IPS-18c (cell line): ENCODE measurements around the gene MRTFA.
"Not testable (repeated sequence)": the region's sequence is repeated elsewhere in the genome, so short reads cannot be mapped to it uniquely, and the experiment has no call there.

Experiments used
- H3K4me3 ChIP-seq: 2 replicates; pipeline ENCODE4 v1.7.0; 2013; ENCODE audit warnings: low read depth, mild to moderate bottlenecking, low read length, moderate library complexity; ENCODE audit not compliant: insufficient read depth
- H3K9me3 ChIP-seq: one replicate; pipeline ENCODE4 v1.6.1; 2013; ENCODE audit warnings: mild to moderate bottlenecking, low read length, moderate library complexity; ENCODE audit not compliant: control insufficient read depth, insufficient read depth

MRTFA gene

DNA sequence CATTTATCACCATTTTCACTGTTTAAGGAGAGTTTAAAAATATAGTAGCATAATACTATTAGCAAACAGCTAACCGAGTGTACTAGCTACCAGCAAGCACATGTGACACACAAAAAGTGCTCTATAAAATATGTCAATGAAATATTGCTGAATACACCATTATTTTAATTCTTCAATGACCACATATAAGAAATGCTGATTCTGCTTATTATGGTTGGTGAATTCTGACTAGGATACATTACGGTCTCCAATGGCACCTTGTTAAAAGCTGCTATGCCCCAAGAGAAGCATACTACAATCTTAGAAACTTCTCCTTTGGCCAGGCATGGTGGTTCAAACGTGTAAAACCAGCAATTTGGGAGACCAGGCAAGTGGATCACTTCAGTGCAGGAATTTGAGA is 129.8 kb downstream of the MRTFA start:
- Histone ChIP-seq H3K9me3 (no peaks in the 10 kb centered on the region), H3K4me3 (no peak overlapping the region)

DNA sequence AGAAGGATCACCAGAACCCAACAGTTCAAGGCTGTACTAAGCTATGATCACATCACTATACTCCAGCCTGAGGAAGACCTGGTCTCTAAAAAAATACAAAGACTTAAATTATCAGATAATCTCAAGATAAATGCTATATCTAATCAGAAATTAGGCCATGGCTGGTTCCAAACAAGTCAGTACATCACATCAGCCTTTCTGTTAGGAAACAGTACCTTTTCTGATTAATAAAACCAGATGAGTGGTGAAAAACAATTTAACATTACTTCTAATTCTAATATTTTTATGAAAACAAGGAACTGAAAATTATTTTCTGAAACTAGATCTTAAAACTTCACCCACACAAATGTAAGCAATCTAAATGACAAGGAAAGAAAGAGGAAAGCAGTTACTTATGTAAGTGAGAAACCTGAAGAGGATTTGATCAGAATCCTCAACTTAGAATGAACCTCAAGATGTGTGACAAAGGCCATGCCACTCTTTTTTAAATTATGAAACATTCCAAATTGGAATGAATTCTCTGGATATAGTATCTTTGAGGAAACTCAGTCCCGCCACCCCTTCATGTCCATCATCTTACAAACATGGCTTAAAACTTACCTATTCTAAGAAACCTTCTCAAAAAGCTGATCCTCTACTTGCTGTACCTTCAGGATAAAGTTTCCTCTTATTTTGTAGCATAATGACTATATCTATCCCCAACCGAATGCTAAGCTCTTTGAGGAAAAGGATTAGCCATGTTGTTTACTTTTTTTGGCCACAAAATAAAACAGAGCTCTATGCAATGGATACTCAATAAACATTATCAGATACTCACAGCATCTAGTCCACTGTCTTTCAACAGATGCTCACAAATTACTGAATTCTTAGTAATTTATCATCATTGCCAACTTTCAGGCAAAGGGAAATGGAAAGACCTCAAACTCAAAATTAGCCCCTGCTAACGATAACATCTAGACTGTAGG is 132.0 kb downstream of the MRTFA start:
- Histone ChIP-seq H3K9me3 (no peaks in the 10 kb centered on the region), H3K4me3 (no peak overlapping the region)

DNA sequence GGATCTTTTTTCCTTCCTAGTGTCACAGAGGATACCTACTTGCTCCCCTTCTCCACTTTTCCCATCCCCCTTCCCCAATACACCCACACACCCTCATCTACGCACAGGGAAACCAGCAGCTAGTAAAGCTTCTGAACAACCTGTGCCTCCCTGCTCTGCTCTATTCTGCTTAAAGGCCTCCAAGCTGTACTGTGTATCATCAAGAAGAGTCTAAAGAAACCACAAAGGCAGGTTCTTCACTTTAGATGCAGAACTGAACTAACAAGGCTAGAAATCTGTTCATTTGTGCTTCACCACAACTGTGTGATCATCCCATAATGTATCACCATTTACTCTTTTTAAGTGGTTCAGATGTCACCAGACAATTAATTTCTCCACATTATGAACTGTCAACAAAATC is 133.6 kb downstream of the MRTFA start:
- Histone ChIP-seq H3K9me3 (no peaks in the 10 kb centered on the region), H3K4me3 (no peak overlapping the region)

DNA sequence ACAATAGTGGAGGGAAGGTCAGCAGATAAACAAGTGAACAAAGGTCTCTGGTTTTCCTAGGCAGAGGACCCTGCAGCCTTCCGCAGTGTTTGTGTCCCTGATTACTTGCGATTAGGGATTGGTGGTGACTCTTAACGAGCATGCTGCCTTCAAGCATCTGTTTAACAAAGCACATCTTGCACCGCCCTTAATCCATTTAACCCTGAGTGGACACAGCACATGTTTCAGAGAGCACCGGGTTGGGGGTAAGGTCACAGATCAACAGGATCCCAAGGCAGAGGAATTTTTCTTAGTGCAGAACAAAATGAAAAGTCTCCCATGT is 136.1 kb downstream of the MRTFA start:
- H3K4me3 ChIP-seq, H3K9me3 ChIP-seq: not testable (repeated sequence)

DNA sequence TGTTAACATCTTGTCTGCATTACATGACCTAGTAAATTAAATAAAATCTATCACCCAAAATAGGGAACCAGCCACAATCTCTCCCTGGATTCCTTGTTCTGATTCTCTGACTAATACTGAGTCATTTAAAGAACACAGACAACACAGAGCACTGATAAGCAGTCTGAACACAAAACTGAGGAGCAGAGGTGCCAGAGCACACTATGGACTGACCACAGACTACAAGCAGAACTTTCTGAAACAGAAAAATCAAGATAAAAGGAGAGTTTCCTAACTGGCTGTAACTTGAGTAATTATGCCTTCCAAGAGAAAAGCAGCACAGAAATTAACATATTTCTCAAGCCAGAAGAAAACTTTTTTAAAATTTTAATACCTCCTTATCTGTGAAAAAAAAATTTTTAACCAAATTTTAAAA is 137.3 kb downstream of the MRTFA start:
- H3K9me3 ChIP-seq = no peaks in the 10 kb centered on the region
- no peak overlapping the region for H3K4me3 ChIP-seq

DNA sequence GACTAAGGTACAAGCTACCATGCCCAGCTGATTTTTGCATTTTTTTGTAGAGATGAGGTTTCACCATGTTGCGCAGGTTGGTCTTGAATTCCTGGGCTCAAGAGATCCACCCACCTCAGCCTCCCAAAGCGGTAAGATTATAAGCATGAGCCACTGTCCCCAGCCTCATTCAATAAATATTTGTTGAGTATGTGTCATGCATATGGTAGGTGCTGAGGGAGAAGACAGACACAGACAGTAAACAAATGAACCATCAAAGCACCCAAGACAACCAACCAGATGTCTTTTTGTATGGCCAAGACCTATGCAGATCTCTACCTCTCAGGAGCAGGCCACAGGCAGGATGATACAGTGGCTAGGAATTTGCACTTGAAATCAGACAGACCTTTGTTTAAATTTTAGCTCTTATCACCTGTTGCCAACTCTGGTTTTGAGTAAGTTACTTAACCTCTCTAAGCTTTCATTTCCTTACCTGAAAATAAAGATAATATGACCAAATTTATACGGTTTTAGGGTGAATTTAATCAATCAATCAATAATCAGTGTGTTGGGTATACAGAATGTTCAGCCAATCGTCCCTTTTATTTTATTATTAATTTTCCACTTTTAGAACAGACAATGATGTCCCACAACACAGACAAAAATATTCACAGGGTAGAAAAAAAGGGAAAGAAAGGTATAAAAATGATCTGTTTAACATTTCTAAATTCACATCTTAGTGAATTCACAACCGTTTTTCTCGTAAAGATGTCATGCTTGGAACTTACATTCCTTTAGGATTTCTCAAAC is 137.9 kb downstream of the MRTFA start:
- Histone ChIP-seq H3K9me3 (no peaks in the 10 kb centered on the region), H3K4me3 (no peak overlapping the region)

DNA sequence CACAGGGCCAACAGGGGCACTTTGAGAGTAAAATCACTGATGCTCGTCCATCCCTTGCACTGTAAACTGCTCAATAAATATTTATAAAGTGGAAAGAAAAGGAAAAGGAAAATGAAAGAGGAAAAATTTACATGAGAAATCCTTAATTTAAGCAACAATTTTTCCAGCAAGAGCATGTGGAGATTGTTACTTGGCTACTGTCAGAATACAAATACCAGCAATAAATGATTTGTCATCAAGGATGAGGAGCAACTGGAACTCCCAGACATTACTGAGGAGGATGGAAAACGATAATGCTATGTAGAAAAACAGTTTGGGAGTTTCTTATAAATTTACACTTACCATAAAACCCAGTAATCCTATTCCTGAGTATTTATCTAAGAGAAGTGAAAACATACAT is 143.1 kb downstream of the MRTFA start:
- no peak overlapping the region for H3K4me3 ChIP-seq
- no peaks in the 10 kb centered on the region for H3K9me3 ChIP-seq

DNA sequence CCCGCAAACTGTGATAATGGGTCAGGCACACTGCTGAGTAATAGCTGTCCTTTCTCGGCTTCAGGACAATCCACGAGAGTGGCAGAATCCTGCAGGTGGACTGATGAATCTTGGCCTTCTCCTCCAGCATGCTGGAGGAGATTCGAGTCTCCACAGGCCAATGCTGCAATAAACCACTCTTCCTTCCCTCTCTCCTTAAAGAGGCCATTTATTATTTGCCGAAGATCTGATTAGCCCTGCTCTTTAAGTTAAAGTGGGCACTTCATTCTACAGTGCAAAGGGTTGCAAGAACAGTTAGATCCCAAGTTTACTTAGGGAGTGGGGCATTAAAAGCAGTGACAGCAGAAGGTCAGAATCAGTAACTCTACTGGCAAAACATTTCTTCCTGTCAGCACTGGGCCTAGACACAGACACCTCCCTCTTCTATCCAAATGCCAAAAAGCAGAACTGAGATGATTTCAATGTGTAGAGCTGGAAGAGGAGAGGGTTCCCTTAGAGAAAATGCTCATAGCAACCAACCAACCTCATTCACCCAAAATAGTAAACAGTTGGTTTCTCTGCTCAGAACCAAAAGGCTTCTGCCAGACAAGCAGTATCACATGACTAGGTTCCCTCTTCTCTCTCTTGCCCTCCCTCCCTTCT is 144.4 kb downstream of the MRTFA start:
- no peaks in the 10 kb centered on the region for H3K9me3 ChIP-seq
- H3K4me3 ChIP-seq = no peak overlapping the region

DNA sequence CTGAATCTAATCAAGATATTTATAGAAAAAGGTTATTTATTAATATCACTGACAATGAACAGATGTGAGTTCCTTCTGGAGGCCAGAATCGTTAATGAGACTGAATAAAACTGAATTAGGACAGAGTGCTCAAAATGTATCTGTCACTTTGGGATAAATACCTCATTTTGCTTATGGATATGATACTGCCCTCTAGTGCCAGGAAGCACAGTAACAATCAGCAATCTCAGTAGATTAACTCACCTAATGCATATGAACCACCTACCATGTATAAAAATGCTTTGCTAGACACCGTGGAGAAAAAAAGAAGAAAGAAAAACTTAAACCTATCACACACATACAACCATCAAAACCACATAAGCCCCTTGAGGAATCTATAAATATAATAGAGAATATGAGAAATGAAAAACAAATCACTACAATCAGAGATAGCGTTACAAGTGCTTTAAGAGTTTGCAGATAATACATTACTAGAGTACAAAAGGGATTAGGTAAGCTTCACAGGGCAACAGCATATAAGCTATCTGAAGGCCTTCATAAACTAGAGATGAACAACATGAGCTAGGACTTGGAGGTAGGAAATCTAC is 148.8 kb downstream of the MRTFA start:
- Histone ChIP-seq H3K9me3 (peaks cover 2% of the 10 kb centered on the region), H3K4me3 (no peak overlapping the region)

DNA sequence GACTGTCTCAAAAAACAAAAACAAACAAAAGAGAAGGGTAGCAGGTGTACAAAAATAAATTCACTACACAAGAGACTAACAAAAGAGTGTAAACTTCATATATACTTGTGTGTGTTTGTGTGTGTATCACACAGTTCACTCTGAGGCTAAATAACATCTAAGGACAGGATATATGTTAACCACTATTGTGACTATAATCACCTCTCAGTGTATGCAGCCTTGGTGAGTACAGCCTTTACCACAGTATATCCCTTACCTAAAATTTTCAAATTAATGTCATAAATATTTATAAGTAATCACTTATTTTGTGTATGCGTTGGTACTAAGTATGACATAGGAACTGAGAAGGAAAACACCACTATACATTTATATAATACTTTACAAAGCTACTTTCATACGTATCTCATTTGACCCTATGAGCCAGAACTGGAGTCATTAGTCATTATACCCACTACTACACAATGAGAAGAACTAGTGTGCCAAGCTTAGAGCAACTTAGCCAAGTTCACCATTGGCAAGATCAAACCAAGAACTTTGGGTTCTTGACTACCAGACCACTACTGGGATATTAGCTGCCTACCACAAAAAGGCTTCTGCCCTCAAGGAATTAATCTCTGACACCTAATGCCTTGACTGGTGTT is 149.4 kb downstream of the MRTFA start:
- no peak overlapping the region for H3K4me3 ChIP-seq
- peaks cover 2% of the 10 kb centered on the region for H3K9me3 ChIP-seq

DNA sequence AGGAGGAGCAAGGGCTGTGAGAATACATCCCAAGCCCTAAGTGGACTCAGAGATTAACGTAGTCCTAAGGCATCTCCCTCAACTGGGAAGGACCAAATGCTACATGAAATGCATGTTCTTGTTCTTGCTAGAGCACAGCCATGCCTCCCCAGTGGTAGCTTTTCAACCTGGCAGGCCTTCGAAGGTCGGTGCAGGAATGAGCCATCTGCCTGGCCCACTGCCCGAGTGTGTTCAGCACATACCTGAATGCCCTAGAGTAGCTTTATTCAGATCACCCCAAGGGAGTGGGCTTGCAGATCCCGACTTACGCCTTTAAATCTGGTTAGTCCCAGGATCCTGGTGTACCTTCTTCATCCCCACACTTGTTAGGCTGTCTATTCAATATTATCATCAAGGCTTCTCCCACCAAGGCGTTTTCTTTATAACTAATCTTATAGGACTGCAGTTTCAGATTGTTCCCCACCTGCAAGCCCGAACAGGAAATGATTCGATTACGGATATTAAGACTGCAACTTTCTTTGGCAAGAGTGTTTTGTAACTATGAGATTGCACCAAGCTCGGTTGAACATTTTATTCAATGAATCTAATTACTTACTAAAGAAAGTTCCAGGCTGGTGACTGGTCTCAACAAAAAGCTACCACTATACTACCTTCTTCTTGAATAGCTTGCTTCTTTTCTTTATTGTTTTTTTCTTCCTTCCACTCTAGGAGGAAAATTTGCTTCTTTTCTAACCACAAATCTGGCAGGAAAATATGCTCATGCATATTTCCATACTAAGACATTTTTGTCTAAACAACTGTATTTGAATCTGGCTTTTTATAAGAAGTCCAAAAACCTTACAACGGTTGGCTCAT is 150.5 kb downstream of the MRTFA start:
- no peak overlapping the region for H3K4me3 ChIP-seq
- H3K9me3 ChIP-seq = peaks cover 2% of the 10 kb centered on the region

DNA sequence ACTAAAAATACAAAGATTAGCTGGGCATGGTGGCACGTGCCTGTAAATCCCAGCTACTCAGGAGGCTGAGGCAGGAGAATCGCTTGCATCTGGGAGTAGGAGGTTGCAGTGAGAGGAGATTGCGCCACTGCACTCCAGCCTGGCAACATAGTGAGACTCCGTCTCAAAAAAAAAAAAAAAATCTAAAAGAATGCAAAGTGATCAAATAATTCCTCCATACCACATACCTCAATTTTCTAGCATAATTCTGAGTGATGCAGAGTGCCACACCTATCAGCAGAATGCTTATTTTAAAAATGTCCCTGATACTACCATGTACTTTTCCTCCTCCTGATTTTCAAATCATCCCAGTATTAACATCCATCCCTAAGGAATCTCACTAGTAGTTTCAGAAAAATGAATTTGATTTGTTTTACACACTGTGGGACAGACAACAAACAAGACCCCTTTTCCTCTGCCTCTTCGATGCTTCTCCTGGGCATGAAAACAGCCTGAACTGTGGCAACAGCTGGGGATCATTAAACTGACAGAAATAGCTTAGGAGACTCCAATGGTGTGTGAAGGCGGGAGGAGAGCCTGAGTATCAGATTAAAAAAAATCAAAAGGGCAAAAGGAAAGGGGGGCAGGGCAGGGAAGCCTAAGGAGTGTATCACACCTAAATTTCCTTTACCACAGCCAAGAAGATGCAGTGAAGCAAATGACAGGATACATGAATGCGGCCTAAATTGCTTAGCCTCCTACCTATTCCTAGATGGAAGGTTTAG is 151.4 kb downstream of the MRTFA start:
- Histone ChIP-seq H3K4me3 (no peak overlapping the region), H3K9me3 (peaks cover 2% of the 10 kb centered on the region)

DNA sequence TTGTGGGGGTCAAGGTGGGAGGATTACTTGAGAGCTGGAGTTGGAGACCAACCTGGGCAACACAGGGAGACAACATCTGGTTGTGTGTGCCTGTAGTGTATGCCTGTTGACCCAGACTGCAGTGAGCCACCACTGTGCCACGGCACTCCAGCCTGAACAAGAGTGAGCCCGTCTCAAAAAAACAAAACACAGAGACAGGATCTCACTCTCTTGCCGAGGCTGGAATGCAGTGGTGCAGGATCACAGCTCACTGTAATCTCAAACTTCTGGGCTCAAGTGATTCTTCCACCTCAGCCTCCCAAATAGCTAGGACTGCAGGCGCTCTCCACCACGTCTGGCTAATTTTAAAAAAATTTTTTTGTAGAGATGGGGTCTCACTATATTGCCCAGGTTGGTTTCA is 153.6 kb downstream of the MRTFA start:
- H3K9me3 ChIP-seq = peaks cover 2% of the 10 kb centered on the region

DNA sequence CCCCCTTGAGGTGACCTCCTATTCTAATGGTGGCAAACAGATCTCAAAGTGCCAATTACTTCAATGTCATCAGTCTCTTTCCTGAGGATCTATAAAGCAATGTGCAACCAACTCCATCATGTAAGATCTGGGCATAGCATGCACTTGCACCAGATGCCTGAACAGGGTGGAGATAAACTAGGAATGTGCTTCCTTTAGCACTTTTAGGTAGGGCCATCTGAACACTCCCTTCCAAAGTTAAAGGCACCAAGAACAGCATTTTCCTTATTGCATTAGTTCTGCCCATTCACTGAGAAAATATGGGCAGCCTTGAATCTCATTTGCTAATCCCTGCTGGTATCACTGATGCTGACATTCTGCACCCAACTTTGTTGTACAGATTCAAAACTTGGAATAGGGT is 154.1 kb downstream of the MRTFA start:
- Histone ChIP-seq H3K4me3 (no peak overlapping the region), H3K9me3 (peaks cover 2% of the 10 kb centered on the region)

More for the DNA sequence above, 153.6 kb downstream of the MRTFA start:
- H3K4me3 ChIP-seq = no peak overlapping the region

DNA sequence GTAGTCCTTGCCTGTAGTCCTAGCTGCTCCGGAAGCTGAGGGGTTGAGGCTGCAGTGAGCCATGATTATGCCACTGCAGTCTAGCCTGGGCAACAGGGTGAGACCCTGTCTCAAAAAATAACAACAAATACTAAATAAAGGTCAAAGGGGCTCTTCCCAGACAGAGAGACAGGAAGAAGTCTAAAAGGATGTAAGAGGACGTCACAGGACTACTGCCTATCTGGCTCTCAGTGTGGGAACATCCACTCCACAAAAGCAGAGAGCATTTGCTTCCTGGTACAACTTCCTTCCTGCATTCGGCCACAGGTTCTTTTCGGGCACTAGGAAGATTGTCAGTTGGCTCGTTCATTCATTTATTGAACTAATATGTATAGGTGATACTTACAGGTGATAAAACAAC is 155.5 kb downstream of the MRTFA start:
- H3K9me3 ChIP-seq = peaks cover 2% of the 10 kb centered on the region
- H3K4me3 ChIP-seq = no peak overlapping the region
